H1 (cell line): ENCODE data around the gene COL5A3. TPM values are rescaled to one million over a fixed set of nuclear protein-coding genes. Genes with fewer than 3 reads are reported as not detected.

Source experiments
- ASH2L ChIP-seq: fragments of 200-600, 300-600 bp; sonication (generic); IDR thresholded peaks from one replicate; pipeline ENCODE4 v1.7.1; 2017; ENCODE audit warnings: low read length
- CHD7 ChIP-seq: fragments of 300-600 bp; sonication (generic); IDR thresholded peaks from 2 replicates; pipeline ENCODE4 v1.7.1; 2012; ENCODE audit warnings: low read length, moderate library complexity, mild to moderate bottlenecking, inconsistent platforms; ENCODE audit not compliant: insufficient replicate concordance
- CREB1 ChIP-seq: IDR thresholded peaks from 2 replicates; pipeline ENCODE4 v1.6.1; 2012; ENCODE audit warnings: inconsistent platforms
- HDAC6 ChIP-seq: IDR thresholded peaks from one replicate; pipeline ENCODE4 v1.7.1; 2012; ENCODE audit warnings: low read depth, mild to moderate bottlenecking, inconsistent platforms, low read length, moderate library complexity
- JUN ChIP-seq: IDR thresholded peaks from 2 replicates; pipeline ENCODE4 v1.6.1; 2011; ENCODE audit warnings: low read depth, mild to moderate bottlenecking, improper control_type of control experiment, low read length
- MAX ChIP-seq: IDR thresholded peaks from 2 replicates; pipeline ENCODE4 v1.6.1; 2012; ENCODE audit warnings: inconsistent platforms
- PHF8 ChIP-seq: fragments of 200-600 bp; sonication (generic); conservative IDR thresholded peaks from 2 replicates; pipeline ENCODE4 v1.7.1; 2012; ENCODE audit warnings: low read depth, mild to moderate bottlenecking, inconsistent platforms, low read length, moderate library complexity
- POLR2AphosphoS5 ChIP-seq: IDR thresholded peaks from 2 replicates; pipeline ENCODE4 v1.6.1; 2011; ENCODE audit warnings: low read depth, low read length
- SP2 ChIP-seq: IDR thresholded peaks from 2 replicates; pipeline ENCODE4 v1.6.1; 2012; ENCODE audit warnings: mild to moderate bottlenecking, low read length, inconsistent platforms
- SP4 ChIP-seq: IDR thresholded peaks from 2 replicates; pipeline ENCODE4 v1.6.1; 2012; ENCODE audit warnings: low read length, inconsistent platforms
- polyA plus RNA-seq, 7 experiments: library from polyadenylated mRNA; depleted of rRNA in 3 of 7; stranded (reverse) in 5 of 7; unstranded in 2 of 7; fragments of >200 nt in 5 of 7; fragments of 200-250 nt in 2 of 7; gene quantifications; 1 replicate in 5 of 7; 2 replicates in 1 of 7; 4 replicates in 1 of 7; pipeline versions ENCODE4 v1.2.1 to v1.2.3, GENCODE V29; 2011 to 2013; ENCODE audit warnings: missing spikeins in 2 of 7, mixed read lengths in 2 of 7
- total RNA-seq: library from RNA; stranded (reverse); fragmentation: NEBNext Ultra II Directional; extraction: Animal tissue kit (Norgen Biotek cat#: 25700); gene quantifications from 2 replicates; pipeline ENCODE4 v1.2.1, GENCODE V29; 2021

COL5A3 gene
- total and polyA plus RNA-seq, 2 of the 8 experiments (the other 6 are each of a cell fraction or from before 2014, with no cell fraction given): 0.67 to 0.74 TPM

GRCh38 chr19:9991425-9992191 is 18.7 kb downstream of the COL5A3 start (continued):
- no peak for TF ChIP-seq CHD7
- no peak for TF ChIP-seq SP4
- TF ChIP-seq MAX: no peak
- no peak for TF ChIP-seq HDAC6
- TF ChIP-seq PHF8: no peak
- no peak for TF ChIP-seq JUN
- no peak for TF ChIP-seq SP2
- TF ChIP-seq POLR2AphosphoS5: no peak
- TF ChIP-seq CREB1: no peak
- TF ChIP-seq ASH2L: no peak
